ENCODE measurements around the gene MTNR1A. TPM values are rescaled to one million over a fixed set of nuclear protein-coding genes. Genes with fewer than 3 reads are reported as not detected.

The MTNR1A gene
- total and polyA plus RNA-seq, 9 of the 15 experiments (the other 6 are each of a cell fraction or from before 2014, with no cell fraction given), result 0.09 to 0.12 (median 0.10) TPM; not detected in 5

DNA sequence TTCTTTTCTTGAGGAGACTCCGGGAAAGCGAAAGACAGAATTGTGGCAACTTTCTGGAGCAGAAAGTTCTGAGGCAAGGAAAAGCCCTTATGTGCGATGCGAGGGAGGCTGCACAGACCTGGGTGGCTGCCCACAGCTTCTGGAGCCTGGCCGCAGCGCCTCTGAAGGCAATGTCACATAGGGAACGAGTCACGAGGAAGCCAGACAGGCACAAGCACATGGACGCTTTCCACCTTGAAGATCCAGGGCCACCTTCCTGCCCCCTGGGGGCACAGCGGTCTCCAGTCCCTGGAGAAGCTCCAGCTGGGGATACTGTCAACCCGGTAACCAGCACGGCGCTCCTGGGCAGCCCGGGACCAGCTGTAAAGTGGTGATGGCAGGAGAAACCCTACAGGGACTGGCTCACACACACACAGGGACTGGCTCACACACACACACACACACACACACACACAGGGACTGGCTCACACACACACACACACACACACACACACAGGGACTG, 69.8 kb downstream of the MTNR1A start (continued):
- TF ChIP-seq, protein P1, sequence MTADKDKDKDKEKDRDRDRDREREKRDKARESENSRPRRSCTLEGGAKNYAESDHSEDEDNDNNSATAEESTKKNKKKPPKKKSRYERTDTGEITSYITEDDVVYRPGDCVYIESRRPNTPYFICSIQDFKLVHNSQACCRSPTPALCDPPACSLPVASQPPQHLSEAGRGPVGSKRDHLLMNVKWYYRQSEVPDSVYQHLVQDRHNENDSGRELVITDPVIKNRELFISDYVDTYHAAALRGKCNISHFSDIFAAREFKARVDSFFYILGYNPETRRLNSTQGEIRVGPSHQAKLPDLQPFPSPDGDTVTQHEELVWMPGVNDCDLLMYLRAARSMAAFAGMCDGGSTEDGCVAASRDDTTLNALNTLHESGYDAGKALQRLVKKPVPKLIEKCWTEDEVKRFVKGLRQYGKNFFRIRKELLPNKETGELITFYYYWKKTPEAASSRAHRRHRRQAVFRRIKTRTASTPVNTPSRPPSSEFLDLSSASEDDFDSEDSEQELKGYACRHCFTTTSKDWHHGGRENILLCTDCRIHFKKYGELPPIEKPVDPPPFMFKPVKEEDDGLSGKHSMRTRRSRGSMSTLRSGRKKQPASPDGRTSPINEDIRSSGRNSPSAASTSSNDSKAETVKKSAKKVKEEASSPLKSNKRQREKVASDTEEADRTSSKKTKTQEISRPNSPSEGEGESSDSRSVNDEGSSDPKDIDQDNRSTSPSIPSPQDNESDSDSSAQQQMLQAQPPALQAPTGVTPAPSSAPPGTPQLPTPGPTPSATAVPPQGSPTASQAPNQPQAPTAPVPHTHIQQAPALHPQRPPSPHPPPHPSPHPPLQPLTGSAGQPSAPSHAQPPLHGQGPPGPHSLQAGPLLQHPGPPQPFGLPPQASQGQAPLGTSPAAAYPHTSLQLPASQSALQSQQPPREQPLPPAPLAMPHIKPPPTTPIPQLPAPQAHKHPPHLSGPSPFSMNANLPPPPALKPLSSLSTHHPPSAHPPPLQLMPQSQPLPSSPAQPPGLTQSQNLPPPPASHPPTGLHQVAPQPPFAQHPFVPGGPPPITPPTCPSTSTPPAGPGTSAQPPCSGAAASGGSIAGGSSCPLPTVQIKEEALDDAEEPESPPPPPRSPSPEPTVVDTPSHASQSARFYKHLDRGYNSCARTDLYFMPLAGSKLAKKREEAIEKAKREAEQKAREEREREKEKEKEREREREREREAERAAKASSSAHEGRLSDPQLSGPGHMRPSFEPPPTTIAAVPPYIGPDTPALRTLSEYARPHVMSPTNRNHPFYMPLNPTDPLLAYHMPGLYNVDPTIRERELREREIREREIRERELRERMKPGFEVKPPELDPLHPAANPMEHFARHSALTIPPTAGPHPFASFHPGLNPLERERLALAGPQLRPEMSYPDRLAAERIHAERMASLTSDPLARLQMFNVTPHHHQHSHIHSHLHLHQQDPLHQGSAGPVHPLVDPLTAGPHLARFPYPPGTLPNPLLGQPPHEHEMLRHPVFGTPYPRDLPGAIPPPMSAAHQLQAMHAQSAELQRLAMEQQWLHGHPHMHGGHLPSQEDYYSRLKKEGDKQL (CRISPR knock-in tag; IDR thresholded peaks at IDR 0.05; ENCODE audit: borderline replicate concordance), result no peak

DNA sequence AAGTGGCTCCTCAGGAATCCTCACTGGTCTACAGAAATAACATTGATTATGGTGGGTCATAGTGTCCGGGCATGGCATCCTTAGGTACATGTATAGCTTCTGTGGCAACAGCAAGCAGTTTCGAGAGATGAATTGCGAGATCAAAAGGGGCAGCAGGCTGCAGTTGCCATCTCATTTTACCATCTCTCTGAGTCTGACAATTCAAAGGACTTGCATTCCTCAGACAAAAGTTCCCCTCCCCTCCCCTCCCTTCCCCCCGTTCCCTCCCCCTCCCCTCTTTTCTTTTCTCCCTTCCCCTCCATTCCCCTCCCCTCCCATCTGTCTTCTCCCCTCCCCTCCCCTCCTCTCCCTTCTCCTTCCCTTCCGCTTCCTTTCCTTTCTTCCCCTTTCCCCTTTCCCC, 70.2 kb downstream of the MTNR1A start:
- in situ Hi-C loops (cut with MboI) (no loop called here), intact Hi-C loops (cut with micrococcal nuclease) (no loop called here)
- peaks cover 0 to 3% of the 10 kb centered on the region in 2 experiments; a peak in 2 of 5 replicates for H3K4me1 ChIP-seq (replicated peaks in 1 of 2; ENCODE audit: control insufficient read depth in 2 of 2, insufficient read depth in 2 of 2, low read length in 2 of 2)
- H3K9me1 ChIP-seq (ENCODE audit: control insufficient read depth, insufficient read depth, low read length), result no peaks in the 10 kb centered on the region
- H3K36me3 ChIP-seq (ENCODE audit: control insufficient read depth, insufficient read depth, low read length), result 0 out of 3 replicates have a peak, but pooled peaks cover 4% of the 10 kb centered on the region
- H3K27me3 ChIP-seq (ENCODE audit: control insufficient read depth in 2 of 2, insufficient read depth in 2 of 2, low read length in 2 of 2), result no peaks in the 10 kb centered on the region
- H3K27ac ChIP-seq (ENCODE audit: extremely low read depth, low read depth, low read length), result no peak overlapping the region
- H4K20me1 ChIP-seq (replicated peaks; ENCODE audit: control insufficient read depth, insufficient read depth, low read length), result no peaks in the 10 kb centered on the region
- FAIRE-seq (no peak), DNase-seq (ENCODE audit: extremely low read depth in 1 of 4, low spot score in 3 of 4) (no peak), ATAC-seq (no peak)
- H3K79me2 ChIP-seq (ENCODE audit: control insufficient read depth, insufficient read depth, low read length), result 0 out of 3 replicates have a peak, but pooled peaks cover 4% of the 10 kb centered on the region
- CTCF ChIA-PET (ENCODE audit: low intra/inter-chr PET ratio), result no interaction called here
- H2AFZ ChIP-seq (ENCODE audit: low read depth, low read length), result no peak overlapping the region
- H3K4me3 ChIP-seq, result no peak overlapping the region
- POLR2A ChIA-PET, result no interaction called here
- H3K9me3 ChIP-seq (replicated peaks; ENCODE audit: control insufficient read depth, insufficient read depth, low read depth, low read length), result 0 out of 2 replicates have a peak, but pooled peaks cover 5% of the 10 kb centered on the region
- no peak overlapping the region for H3K4me2 ChIP-seq (ENCODE audit: insufficient read depth, low read length)
- no TSS peak for BruUV-seq (replicated peaks)
- 85% methylated on average over 2 of the region's 5 CpGs for WGBS (ENCODE audit: insufficient coverage, low coverage, missing lambda C conversion rate)
- H3K9ac ChIP-seq (ENCODE audit: insufficient read depth in 1 of 2, low read depth in 2 of 2, low read length in 2 of 2), result no peak overlapping the region
- TF ChIP-seq NCOA2 (IDR thresholded peaks at IDR 0.05; ENCODE audit: partially characterized antibody in 2 of 2) (no peak), KAT8 (IDR thresholded peaks at IDR 0.05; ENCODE audit: low read depth) (no peak), ZNF780A (CRISPR knock-in tag; IDR thresholded peaks at IDR 0.05) (no peak), HOXB6 (CRISPR knock-in tag; IDR thresholded peaks at IDR 0.05; ENCODE audit: borderline replicate concordance) (no peak), ELF1 (tag; IDR thresholded peaks at IDR 0.05) (no peak), ZNF384 (IDR thresholded peaks at IDR 0.05; ENCODE audit: low read depth, low read length) (no peak), SIN3A (IDR thresholded peaks at IDR 0.05; ENCODE audit: borderline replicate concordance in 2 of 2, control insufficient read depth in 1 of 2, low read depth in 2 of 2, low read length in 2 of 2) (no peak), SLC30A9 (CRISPR knock-in tag; IDR thresholded peaks at IDR 0.05) (no peak), ZC3H4 (CRISPR knock-in tag; IDR thresholded peaks at IDR 0.05; ENCODE audit: borderline replicate concordance) (no peak), BCL6 (CRISPR knock-in tag; IDR thresholded peaks at IDR 0.05) (no peak), HNRNPLL (IDR thresholded peaks at IDR 0.05; ENCODE audit: low read depth, low read length, poor library complexity, severe bottlenecking) (no peak)
- TF ChIP-seq, protein P2, sequence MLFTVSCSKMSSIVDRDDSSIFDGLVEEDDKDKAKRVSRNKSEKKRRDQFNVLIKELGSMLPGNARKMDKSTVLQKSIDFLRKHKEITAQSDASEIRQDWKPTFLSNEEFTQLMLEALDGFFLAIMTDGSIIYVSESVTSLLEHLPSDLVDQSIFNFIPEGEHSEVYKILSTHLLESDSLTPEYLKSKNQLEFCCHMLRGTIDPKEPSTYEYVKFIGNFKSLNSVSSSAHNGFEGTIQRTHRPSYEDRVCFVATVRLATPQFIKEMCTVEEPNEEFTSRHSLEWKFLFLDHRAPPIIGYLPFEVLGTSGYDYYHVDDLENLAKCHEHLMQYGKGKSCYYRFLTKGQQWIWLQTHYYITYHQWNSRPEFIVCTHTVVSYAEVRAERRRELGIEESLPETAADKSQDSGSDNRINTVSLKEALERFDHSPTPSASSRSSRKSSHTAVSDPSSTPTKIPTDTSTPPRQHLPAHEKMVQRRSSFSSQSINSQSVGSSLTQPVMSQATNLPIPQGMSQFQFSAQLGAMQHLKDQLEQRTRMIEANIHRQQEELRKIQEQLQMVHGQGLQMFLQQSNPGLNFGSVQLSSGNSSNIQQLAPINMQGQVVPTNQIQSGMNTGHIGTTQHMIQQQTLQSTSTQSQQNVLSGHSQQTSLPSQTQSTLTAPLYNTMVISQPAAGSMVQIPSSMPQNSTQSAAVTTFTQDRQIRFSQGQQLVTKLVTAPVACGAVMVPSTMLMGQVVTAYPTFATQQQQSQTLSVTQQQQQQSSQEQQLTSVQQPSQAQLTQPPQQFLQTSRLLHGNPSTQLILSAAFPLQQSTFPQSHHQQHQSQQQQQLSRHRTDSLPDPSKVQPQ (CRISPR knock-in tag; IDR thresholded peaks at IDR 0.05; ENCODE audit: borderline replicate concordance), result no peak
